NK-92 treated with Interleukin-12 subunit alpha and Interleukin-12 subunit beta, amount 100 ng/mL, for 24 hours (cell line): ENCODE measurements around the gene ZSCAN30.
A peak's percentile ranks its signal among the peaks of the same experiment; 100 is the strongest.

ENCODE experiments used
- DNase-seq: peaks from one replicate; lab custom pipeline; 2025; lab: John Stamatoyannopoulos, UW

Gene ZSCAN30

GRCh38 chr18:35290094-35290735 lies at the start of gene ZSCAN30:
Gene ZSCAN30 (minus strand): TSS chr18:35290229. CDS start chr18:35264352, 25,877 bp downstream.
- peak; percentile 91 for DNase-seq

- DNase-seq, result no peak
Measured at GRCh38 chr18:35337286-35337685, 47.3 kb upstream of the ZSCAN30 start.

GRCh38 chr18:35335866-35336265 lies 45.8 kb upstream of the ZSCAN30 start:
- no peak for DNase-seq

- DNase-seq, result no peak
Measured at GRCh38 chr18:35334821-35335220, 44.8 kb upstream of the ZSCAN30 start.

- no peak for DNase-seq
Measured at GRCh38 chr18:35334212-35334611, 44.2 kb upstream of the ZSCAN30 start.

GRCh38 chr18:35331367-35332087 lies 41.5 kb upstream of the ZSCAN30 start:
- DNase-seq, result no peak

GRCh38 chr18:35328868-35329267 lies 38.8 kb upstream of the ZSCAN30 start:
- no peak for DNase-seq

- DNase-seq, result no peak
Measured at GRCh38 chr18:35326695-35327387, 36.8 kb upstream of the ZSCAN30 start.

GRCh38 chr18:35324926-35325655 lies 35.1 kb upstream of the ZSCAN30 start:
- DNase-seq, result no peak

- DNase-seq, result no peak
Measured at GRCh38 chr18:35322486-35323458, 32.7 kb upstream of the ZSCAN30 start.

- DNase-seq, result no peak
Measured at GRCh38 chr18:35311496-35311895, 21.5 kb upstream of the ZSCAN30 start.

GRCh38 chr18:35306588-35307250 lies 16.7 kb upstream of the ZSCAN30 start:
- DNase-seq, result no peak

GRCh38 chr18:35303610-35304009 lies 13.6 kb upstream of the ZSCAN30 start:
- DNase-seq, result no peak

- no peak for DNase-seq
Measured at GRCh38 chr18:35296060-35296459, 6.0 kb upstream of the ZSCAN30 start.

GRCh38 chr18:35291166-35291565 lies 1.1 kb upstream of the ZSCAN30 start:
- DNase-seq, result no peak

- DNase-seq, result peak; percentile 43
Measured at GRCh38 chr18:35289727-35290093, 319 bp downstream of the ZSCAN30 start.

- DNase-seq, result no peak
Measured at GRCh38 chr18:35289293-35289692, 736 bp downstream of the ZSCAN30 start.

- DNase-seq, result no peak
Measured at GRCh38 chr18:35284841-35285240, 5.2 kb downstream of the ZSCAN30 start.

- no peak for DNase-seq
Measured at GRCh38 chr18:35283923-35284794, 5.9 kb downstream of the ZSCAN30 start.

- DNase-seq, result no peak
Measured at GRCh38 chr18:35282353-35282752, 7.7 kb downstream of the ZSCAN30 start.
